HepG2 (cell line): ENCODE data around the gene ATN1.

Experiments
- FOXK1 ChIP-seq: sonication (generic); formaldehyde crosslinking; IDR thresholded peaks from 2 replicates; pipeline ENCODE4 v1.4.0; 2020; ENCODE audit warnings: low read depth, missing genetic modification reagents, borderline replicate concordance
- FOXP1 ChIP-seq, 2 experiments: fragments of 450-650 bp in 1 of 2; IDR thresholded peaks; 2 replicates each; pipeline ENCODE4 v1.6.1; 2017 to 2018; ENCODE audit warnings: antibody characterized with exemption in 1 of 2
- GABPA ChIP-seq, 2 experiments: IDR thresholded peaks; 2 replicates each; pipeline ENCODE4 v1.6.1; 2011 to 2016; ENCODE audit warnings: low read depth in 2 of 2, low read length in 1 of 2, missing biosample characterization in 1 of 2, missing genetic modification characterization in 1 of 2
- MEIS2 ChIP-seq: sonication (generic); formaldehyde crosslinking; IDR thresholded peaks from 2 replicates; pipeline ENCODE4 v1.9.0; 2021; ENCODE audit warnings: mild to moderate bottlenecking, missing genetic modification reagents
- SMARCC2 ChIP-seq: fragments of 450-650 bp; IDR thresholded peaks from 2 replicates; pipeline ENCODE4 v1.6.1; 2017; ENCODE audit warnings: antibody characterized with exemption, mild to moderate bottlenecking
- SRF ChIP-seq: IDR thresholded peaks from 2 replicates; pipeline ENCODE4 v1.6.1; 2011; ENCODE audit warnings: mild to moderate bottlenecking, low read depth, low read length, moderate library complexity
- SUZ12 ChIP-seq: fragments of 150-350 bp; IDR thresholded peaks from 2 replicates; pipeline ENCODE4 v1.6.1; 2014; ENCODE audit warnings: low read depth, low read length
- U2AF2 ChIP-seq: fragments of 200-400 bp; formaldehyde crosslinking; IDR thresholded peaks from 2 replicates; pipeline ENCODE4 v1.6.1; 2017; ENCODE audit warnings: low read depth, mild to moderate bottlenecking, low read length
- ZSCAN25 ChIP-seq: sonication (generic); formaldehyde crosslinking; IDR thresholded peaks from 2 replicates; pipeline ENCODE4 v1.8.0; 2022; ENCODE audit warnings: mild to moderate bottlenecking, missing genetic modification reagents
- TF ChIP-seq, protein P1 (sequence below): sonication (generic); formaldehyde crosslinking; IDR thresholded peaks from 2 replicates; pipeline ENCODE4 v1.5.0; 2020; ENCODE audit warnings: mild to moderate bottlenecking, missing genetic modification reagents, moderate library complexity

DNA sequence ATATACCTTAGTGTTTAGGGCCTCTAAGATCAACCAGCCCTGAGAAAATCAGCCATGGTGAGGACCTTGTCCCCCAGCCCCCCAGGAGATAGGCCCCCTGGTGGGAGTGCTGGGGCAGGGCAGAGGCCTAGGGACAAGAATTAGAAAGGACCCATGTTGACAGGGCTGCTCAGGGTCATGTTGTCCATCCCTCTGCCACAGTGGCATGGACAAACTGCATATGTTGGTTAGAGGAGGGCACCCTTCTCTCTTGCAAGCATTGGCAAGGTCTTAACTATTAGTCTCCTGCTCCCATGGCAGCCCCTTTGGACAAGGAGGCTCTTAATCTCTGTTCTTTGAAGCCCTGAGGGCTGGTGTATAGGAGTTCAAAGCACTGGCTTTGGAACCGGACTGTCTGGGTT is 22.6 kb downstream of the ATN1 start:
- TF ChIP-seq MEIS2 (CRISPR knock-in tag) (no peak), U2AF2 (no peak), FOXK1 (no peak), SMARCC2 (no peak), GABPA (IDR thresholded peaks at IDR 0.05; ENCODE audit: low read depth, low read length) (no peak), GABPA (CRISPR knock-in tag; IDR thresholded peaks at IDR 0.05; ENCODE audit: low read depth) (no peak), ZSCAN25 (CRISPR knock-in tag) (no peak), SRF (no peak), FOXP1 (IDR thresholded peaks at IDR 0.05) (no peak), FOXP1 (CRISPR knock-in tag; IDR thresholded peaks at IDR 0.05) (no peak), SUZ12 (no peak)
- TF ChIP-seq, protein P1, sequence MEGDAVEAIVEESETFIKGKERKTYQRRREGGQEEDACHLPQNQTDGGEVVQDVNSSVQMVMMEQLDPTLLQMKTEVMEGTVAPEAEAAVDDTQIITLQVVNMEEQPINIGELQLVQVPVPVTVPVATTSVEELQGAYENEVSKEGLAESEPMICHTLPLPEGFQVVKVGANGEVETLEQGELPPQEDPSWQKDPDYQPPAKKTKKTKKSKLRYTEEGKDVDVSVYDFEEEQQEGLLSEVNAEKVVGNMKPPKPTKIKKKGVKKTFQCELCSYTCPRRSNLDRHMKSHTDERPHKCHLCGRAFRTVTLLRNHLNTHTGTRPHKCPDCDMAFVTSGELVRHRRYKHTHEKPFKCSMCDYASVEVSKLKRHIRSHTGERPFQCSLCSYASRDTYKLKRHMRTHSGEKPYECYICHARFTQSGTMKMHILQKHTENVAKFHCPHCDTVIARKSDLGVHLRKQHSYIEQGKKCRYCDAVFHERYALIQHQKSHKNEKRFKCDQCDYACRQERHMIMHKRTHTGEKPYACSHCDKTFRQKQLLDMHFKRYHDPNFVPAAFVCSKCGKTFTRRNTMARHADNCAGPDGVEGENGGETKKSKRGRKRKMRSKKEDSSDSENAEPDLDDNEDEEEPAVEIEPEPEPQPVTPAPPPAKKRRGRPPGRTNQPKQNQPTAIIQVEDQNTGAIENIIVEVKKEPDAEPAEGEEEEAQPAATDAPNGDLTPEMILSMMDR (CRISPR knock-in tag) = peak; percentile 38
